PC-9 (cell line): Measurements from ENCODE around the gene MYO1E. TPM values are rescaled to one million over a fixed set of nuclear protein-coding genes. Genes with fewer than 3 reads are reported as not detected.

Source experiments
- BruUV-seq: library from RNA; stranded (reverse); fragments of 400-500 nt; replicated peaks from 2 replicates; lab custom pipeline; 2021; lab: Mats Ljungman, UMichigan
- CTCF ChIA-PET: fragments of 300-600 bp; sonication (Branson Sonifier 250); formaldehyde crosslinking; loops from one replicate; lab custom pipeline; 2022; ENCODE audit warnings: antibody characterized with exemption; lab: Charles Lee
- POLR2A ChIA-PET: fragments of 300-600 bp; sonication (Branson Sonifier 250); formaldehyde crosslinking; loops from one replicate; lab custom pipeline; 2022; ENCODE audit warnings: antibody characterized with exemption; ENCODE audit not compliant: unreplicated experiment; lab: Charles Lee
- DNase-seq, 2 experiments: peaks; one replicate each; pipeline versions ENCODE4 v3.0.0 to v3.0.0-alpha.2; 2015 to 2022; ENCODE audit warnings: mixed read lengths in 1 of 2
- H2AFZ ChIP-seq: fragments of 200-600 bp; sonication (generic); 2 replicates; pipeline ENCODE4 v1.8.1; 2017; ENCODE audit warnings: antibody characterized with exemption
- H3F3A ChIP-seq: fragments of 200-600 bp; sonication (generic); 2 replicates; pipeline ENCODE4 v1.8.1; 2017; ENCODE audit warnings: antibody characterized with exemption, mild to moderate bottlenecking, low read depth; ENCODE audit not compliant: insufficient read depth
- H3K27ac ChIP-seq: fragments of 200-600 bp; sonication (generic); 2 replicates; pipeline ENCODE4 v1.6.1; 2016; ENCODE audit warnings: mixed run types
- H3K27me3 ChIP-seq: fragments of 200-600 bp; sonication (generic); 2 replicates; pipeline ENCODE4 v1.6.1; 2016; ENCODE audit warnings: low read depth, mixed run types; ENCODE audit not compliant: insufficient read depth
- H3K36me3 ChIP-seq: fragments of 200-600 bp; sonication (generic); 2 replicates; pipeline ENCODE4 v1.6.1; 2016; ENCODE audit warnings: low read depth, mixed run types
- H3K4me1 ChIP-seq: fragments of 200-600 bp; sonication (generic); replicated peaks from 2 replicates; pipeline ENCODE4 v1.6.1; 2016; ENCODE audit warnings: mixed run types; ENCODE audit not compliant: insufficient read depth
- H3K4me2 ChIP-seq: fragments of 200-600 bp; sonication (generic); 2 replicates; pipeline ENCODE4 v1.6.1; 2017; ENCODE audit warnings: mixed run types
- H3K4me3 ChIP-seq: fragments of 200-600 bp; sonication (generic); 2 replicates; pipeline ENCODE4 v1.6.1; 2016; ENCODE audit warnings: mixed run types
- H3K79me2 ChIP-seq: fragments of 200-600 bp; sonication (generic); 2 replicates; pipeline ENCODE4 v1.6.1; 2017; ENCODE audit warnings: low read depth, mixed run types
- H3K9me2 ChIP-seq: fragments of 200-600 bp; sonication (generic); 2 replicates; pipeline ENCODE4 v1.8.1; 2017; ENCODE audit warnings: mild to moderate bottlenecking; ENCODE audit not compliant: insufficient read depth
- H3K9me3 ChIP-seq: fragments of 200-600 bp; sonication (generic); 2 replicates; pipeline ENCODE4 v1.8.1; 2016; ENCODE audit warnings: low read depth; ENCODE audit not compliant: insufficient read depth
- H4K20me1 ChIP-seq: fragments of 200-600 bp; sonication (generic); 2 replicates; pipeline ENCODE4 v1.8.1; 2017; ENCODE audit not compliant: insufficient read depth
- CTCF ChIP-seq: fragments of 200-600 bp; sonication (generic); conservative IDR thresholded peaks from 2 replicates; pipeline ENCODE4 v1.6.1; 2017; ENCODE audit warnings: mixed run types, antibody characterized with exemption, mild to moderate bottlenecking, moderate library complexity
- EZH2 ChIP-seq: fragments of 200-600 bp; sonication (generic); IDR thresholded peaks from 2 replicates; pipeline ENCODE4 v1.8.0; 2017; ENCODE audit warnings: antibody characterized with exemption, low read depth
- intact Hi-C: fragments of 100-400 bp; cut with micrococcal nuclease; formaldehyde crosslinking; loops from one replicate; pipeline ENCODE4 v1.10.0; 2022; ENCODE audit not compliant: unreplicated experiment
- total RNA-seq: library from RNA; stranded (reverse); gene quantifications from 2 replicates; pipeline ENCODE4 v1.2.3, GENCODE V29; 2021

The MYO1E gene
- total RNA-seq, 1 experiment from 2014 or later, result 156 TPM

GRCh38 chr15:59317211-59317610 lies 55.5 kb downstream of the MYO1E start:
- Histone ChIP-seq H3K36me3 (peaks cover 4% of the 10 kb centered on the region; the same call in 1 of the 2 replicates), H3K4me1 (peaks cover 28% of the 10 kb centered on the region), H3K79me2 (peaks cover 95% of the 10 kb centered on the region), H3F3A (peaks cover 19% of the 10 kb centered on the region; the same call in 1 of the 2 replicates), H3K4me2 (no peak overlapping the region), H3K27me3 (no peaks in the 10 kb centered on the region), H3K27ac (no peak overlapping the region), H2AFZ (no peak overlapping the region), H3K9me3 (no peaks in the 10 kb centered on the region), H3K9me2 (no peaks in the 10 kb centered on the region), H4K20me1 (peaks cover 3% of the 10 kb centered on the region; the same call in 1 of the 2 replicates), H3K4me3 (no peak overlapping the region)
- BruUV-seq, result no TSS peak
- no peak for DNase-seq
- ChIA-PET POLR2A (no interaction called here), CTCF (no interaction called here)
- TF ChIP-seq CTCF (no peak), EZH2 (no peak)
- intact Hi-C loops, result no loop called here

- Histone ChIP-seq H3K9me3 (no peaks in the 10 kb centered on the region), H3K9me2 (no peaks in the 10 kb centered on the region), H3K27me3 (no peaks in the 10 kb centered on the region), H3K4me2 (no peak overlapping the region), H3K4me1 (peaks cover 28% of the 10 kb centered on the region), H3K27ac (no peak overlapping the region), H3K4me3 (no peak overlapping the region), H4K20me1 (peaks cover 3% of the 10 kb centered on the region; the same call in 1 of the 2 replicates), H2AFZ (no peak overlapping the region), H3F3A (peaks cover 19% of the 10 kb centered on the region; the same call in 1 of the 2 replicates), H3K36me3 (peaks cover 4% of the 10 kb centered on the region; the same call in 1 of the 2 replicates), H3K79me2 (peaks cover 95% of the 10 kb centered on the region)
- DNase-seq, result no peak
- no peak for TF ChIP-seq EZH2
- no peak for TF ChIP-seq CTCF
- intact Hi-C loops, result no loop called here
- POLR2A ChIA-PET, result interaction anchor here (0.6 kb wide), 1 partner anchor 61 kb away, joined by 3 read pairs; no protein-coding TSS in a partner anchor
- BruUV-seq, result no TSS peak
- CTCF ChIA-PET, result no interaction called here
These were observed 56.7 kb downstream of the MYO1E start for GRCh38 chr15:59315914-59316451.

- intact Hi-C loops, result no loop called here
- H4K20me1 ChIP-seq, result peaks cover 3% of the 10 kb centered on the region; the same call in 1 of the 2 replicates
- no peak overlapping the region for H3K4me3 ChIP-seq
- peaks cover 28% of the 10 kb centered on the region for H3K4me1 ChIP-seq
- peaks cover 10% of the 10 kb centered on the region; the same call in 1 of the 2 replicates for H3K36me3 ChIP-seq
- peak overlapping the region; percentile 49 for H3K27ac ChIP-seq
- DNase-seq, result peak; percentile 73
- BruUV-seq, result no TSS peak
- no peak overlapping the region for H2AFZ ChIP-seq
- CTCF ChIA-PET, result interaction anchor here (0.6 kb wide), 1 partner anchor 189 kb away, joined by 8 read pairs; no protein-coding TSS in a partner anchor
- H3F3A ChIP-seq, result peaks cover 23% of the 10 kb centered on the region; the same call in 1 of the 2 replicates
- TF ChIP-seq CTCF, result no peak
- no peaks in the 10 kb centered on the region for H3K27me3 ChIP-seq
- POLR2A ChIA-PET, result interaction anchor here (0.6 kb wide), 3 partner anchors 14 to 29 kb away, joined by 3 to 11 read pairs (median 3); no protein-coding TSS in a partner anchor
- no peaks in the 10 kb centered on the region for H3K9me2 ChIP-seq
- peaks cover 99% of the 10 kb centered on the region for H3K79me2 ChIP-seq
- H3K4me2 ChIP-seq, result peak overlapping the region; percentile 40
- H3K9me3 ChIP-seq, result no peaks in the 10 kb centered on the region
These were observed 58.9 kb downstream of the MYO1E start for GRCh38 chr15:59313641-59314332.
